Sigmoid colon (tissue), 4 donors: Measurements from ENCODE around the gene RASA2.

ENCODE experiments used
- EP300 ChIP-seq, 4 donors: sonication (generic); formaldehyde crosslinking; IDR thresholded peaks; one replicate each; pipeline ENCODE4 v1.6.1; 2017; ENCODE audit warnings: antibody characterized with exemption in 4 of 4
- POLR2A ChIP-seq, 2 donors: fragments of 450-650 bp; IDR thresholded peaks; one replicate each; pipeline ENCODE4 v1.6.1; 2016; ENCODE audit warnings: antibody characterized with exemption in 2 of 2, mild to moderate bottlenecking in 2 of 2, moderate library complexity in 2 of 2
- POLR2AphosphoS5 ChIP-seq, 4 donors: sonication (generic); formaldehyde crosslinking; IDR thresholded peaks; one replicate each; pipeline ENCODE4 v1.6.1; 2017; ENCODE audit warnings: antibody characterized with exemption in 4 of 4
- TF ChIP-seq, protein P1 (sequence below), 4 experiments: fragments of 450-650 bp in 3 of 4; fragments of 200-600 bp in 1 of 4; IDR thresholded peaks; one replicate each; pipeline ENCODE4 v1.5.1; 2016 to 2019; ENCODE audit warnings: antibody characterized with exemption in 4 of 4, mild to moderate bottlenecking in 3 of 4, moderate library complexity in 2 of 4

GRCh38 chr3:141642215-141642614 is 155.4 kb downstream of the RASA2 start:
- TF ChIP-seq, protein P1, sequence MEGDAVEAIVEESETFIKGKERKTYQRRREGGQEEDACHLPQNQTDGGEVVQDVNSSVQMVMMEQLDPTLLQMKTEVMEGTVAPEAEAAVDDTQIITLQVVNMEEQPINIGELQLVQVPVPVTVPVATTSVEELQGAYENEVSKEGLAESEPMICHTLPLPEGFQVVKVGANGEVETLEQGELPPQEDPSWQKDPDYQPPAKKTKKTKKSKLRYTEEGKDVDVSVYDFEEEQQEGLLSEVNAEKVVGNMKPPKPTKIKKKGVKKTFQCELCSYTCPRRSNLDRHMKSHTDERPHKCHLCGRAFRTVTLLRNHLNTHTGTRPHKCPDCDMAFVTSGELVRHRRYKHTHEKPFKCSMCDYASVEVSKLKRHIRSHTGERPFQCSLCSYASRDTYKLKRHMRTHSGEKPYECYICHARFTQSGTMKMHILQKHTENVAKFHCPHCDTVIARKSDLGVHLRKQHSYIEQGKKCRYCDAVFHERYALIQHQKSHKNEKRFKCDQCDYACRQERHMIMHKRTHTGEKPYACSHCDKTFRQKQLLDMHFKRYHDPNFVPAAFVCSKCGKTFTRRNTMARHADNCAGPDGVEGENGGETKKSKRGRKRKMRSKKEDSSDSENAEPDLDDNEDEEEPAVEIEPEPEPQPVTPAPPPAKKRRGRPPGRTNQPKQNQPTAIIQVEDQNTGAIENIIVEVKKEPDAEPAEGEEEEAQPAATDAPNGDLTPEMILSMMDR (IDR thresholded peaks at IDR 0.05): no peak
- TF ChIP-seq EP300 (IDR thresholded peaks at IDR 0.05) (no peak), POLR2A (IDR thresholded peaks at IDR 0.05) (no peak), POLR2AphosphoS5 (IDR thresholded peaks at IDR 0.05) (no peak)
